Measurements from ENCODE around the gene PCCA. TPM values are rescaled to one million over a fixed set of nuclear protein-coding genes. Genes with fewer than 3 reads are reported as not detected.

PCCA gene
- total RNA-seq, 2 donors from 2014 or later: 19.6 to 38.6 TPM

- Histone ChIP-seq H3K27me3 (no peaks in the 10 kb centered on the region), H3K36me3 (no peaks in the 10 kb centered on the region), H3K9me3 (no peaks in the 10 kb centered on the region), H3K4me3 (no peak overlapping the region), H3K4me1 (no peaks in the 10 kb centered on the region), H3K27ac (no peak overlapping the region)
- TF ChIP-seq CTCF (IDR thresholded peaks at IDR 0.05): no peak
- no peak for DNase-seq (ENCODE audit: low spot score)
Observed at GRCh38 chr13:100526318-100527000, 437.6 kb downstream of the PCCA start.

GRCh38 chr13:100527644-100528043, 438.8 kb downstream of the PCCA start:
- Histone ChIP-seq H3K36me3 (peaks cover 5% of the 10 kb centered on the region), H3K4me3 (no peak overlapping the region), H3K27ac (no peak overlapping the region), H3K9me3 (no peaks in the 10 kb centered on the region), H3K27me3 (no peaks in the 10 kb centered on the region), H3K4me1 (no peaks in the 10 kb centered on the region)
- no peak for TF ChIP-seq CTCF (IDR thresholded peaks at IDR 0.05)
- DNase-seq (ENCODE audit: low spot score): no peak

- H3K9me3 ChIP-seq: no peaks in the 10 kb centered on the region
- no peaks in the 10 kb centered on the region for H3K27me3 ChIP-seq
- no peak overlapping the region for H3K27ac ChIP-seq
- peaks cover 5% of the 10 kb centered on the region for H3K36me3 ChIP-seq
- no peak overlapping the region for H3K4me3 ChIP-seq
- H3K4me1 ChIP-seq: no peaks in the 10 kb centered on the region
- TF ChIP-seq CTCF (IDR thresholded peaks at IDR 0.05): no peak
- peak; percentile 11 for DNase-seq (ENCODE audit: low spot score)
Observed at GRCh38 chr13:100528353-100528752, 439.5 kb downstream of the PCCA start.

- Histone ChIP-seq H3K4me3 (no peak overlapping the region), H3K36me3 (peaks cover 5% of the 10 kb centered on the region)
- no peak for TF ChIP-seq CTCF (IDR thresholded peaks at IDR 0.05)
Observed at GRCh38 chr13:100528820-100529219, 439.9 kb downstream of the PCCA start.

GRCh38 chr13:100529666-100530377, 440.9 kb downstream of the PCCA start:
- peaks cover 5% of the 10 kb centered on the region for H3K36me3 ChIP-seq
- no peak overlapping the region for H3K4me3 ChIP-seq
- no peak overlapping the region for H3K27ac ChIP-seq
- no peaks in the 10 kb centered on the region for H3K4me1 ChIP-seq
- peak; percentile 28 for DNase-seq (ENCODE audit: low spot score)
- TF ChIP-seq CTCF (IDR thresholded peaks at IDR 0.05): no peak
- H3K9me3 ChIP-seq: no peaks in the 10 kb centered on the region
- H3K27me3 ChIP-seq: no peaks in the 10 kb centered on the region

More at GRCh38 chr13:100528820-100529219, 439.9 kb downstream of the PCCA start:
- Histone ChIP-seq H3K27ac (no peak overlapping the region), H3K9me3 (no peaks in the 10 kb centered on the region), H3K4me1 (no peaks in the 10 kb centered on the region), H3K27me3 (no peaks in the 10 kb centered on the region)
- peak; percentile 47 for DNase-seq (ENCODE audit: low spot score)
